SK-N-MC (cell line): ENCODE measurements around the gene CAMTA1.

ENCODE experiments used
- EZH2 ChIP-seq: fragments of 200-600 bp; sonication (generic); IDR thresholded peaks from one replicate; pipeline ENCODE4 v1.6.1; 2017; ENCODE audit warnings: antibody characterized with exemption
- FOXP2 ChIP-seq: optimal IDR thresholded peaks from 2 replicates; pipeline ENCODE3; 2011; ENCODE audit warnings: mild to moderate bottlenecking, moderate library complexity; ENCODE audit not compliant: insufficient read depth; ENCODE audit errors: extremely low read length, control extremely low read depth
- POLR2AphosphoS5 ChIP-seq: IDR thresholded peaks from 2 replicates; pipeline ENCODE4 v1.6.1; 2012; ENCODE audit warnings: mild to moderate bottlenecking, low read depth, low read length, borderline replicate concordance

GRCh38 chr1:6774381-6774780, 10.9 kb upstream of the CAMTA1 start:
- TF ChIP-seq EZH2: no peak
- TF ChIP-seq POLR2AphosphoS5: no peak
- TF ChIP-seq FOXP2: no peak
